PC-3 (cell line): ENCODE data around the gene CEP112. TPM values are rescaled to one million over a fixed set of nuclear protein-coding genes. Genes with fewer than 3 reads are reported as not detected.
"Not testable (repeated sequence)": the region's sequence is repeated elsewhere in the genome, so short reads cannot be mapped to it uniquely, and the experiment has no call there.

Experiments used
- ATAC-seq: fragments of 200-7000 bp; cut with Tn5 transposase; 2 replicates; pipeline ENCODE4 v1.9.1; 2020; ENCODE audit warnings: mild to moderate bottlenecking, moderate library complexity
- BruUV-seq: library from RNA; stranded (reverse); fragments of 400-500 nt; replicated peaks from 2 replicates; lab custom pipeline; 2021; lab: Mats Ljungman, UMichigan
- CTCF ChIA-PET: fragments of 300-600 bp; sonication (Branson Sonifier 250); formaldehyde crosslinking; loops from one replicate; lab custom pipeline; 2022; ENCODE audit warnings: antibody characterized with exemption; lab: Charles Lee
- POLR2A ChIA-PET: fragments of 300-600 bp; sonication (Branson Sonifier 250); formaldehyde crosslinking; loops from one replicate; lab custom pipeline; 2022; ENCODE audit warnings: antibody characterized with exemption; ENCODE audit not compliant: unreplicated experiment; lab: Charles Lee
- DNase-seq: peaks from one replicate; pipeline ENCODE4 v3.0.0-alpha.2; 2015
- H2AFZ ChIP-seq: fragments of 300-600 bp; sonication (generic); 2 replicates; pipeline ENCODE4 v1.6.0; 2016; ENCODE audit warnings: antibody characterized with exemption, low read length
- H3F3A ChIP-seq: fragments of 300-600 bp; sonication (generic); one replicate; pipeline ENCODE4 v1.6.0; 2017; ENCODE audit warnings: antibody characterized with exemption, low read length, control low read depth, mild to moderate bottlenecking; ENCODE audit not compliant: unreplicated experiment
- H3K27ac ChIP-seq: fragments of 300-600 bp; sonication (generic); 2 replicates; pipeline ENCODE4 v1.5.1; 2016; ENCODE audit warnings: mild to moderate bottlenecking, low read length
- H3K27me3 ChIP-seq: fragments of 300-600 bp; sonication (generic); 2 replicates; pipeline ENCODE4 v1.6.1; 2016; ENCODE audit warnings: low read length, mixed read lengths
- H3K36me3 ChIP-seq: fragments of 300-600 bp; sonication (generic); 2 replicates; pipeline ENCODE4 v1.6.1; 2016; ENCODE audit warnings: low read depth, mixed run types, low read length, mixed read lengths
- H3K4me1 ChIP-seq: fragments of 300-600 bp; sonication (generic); 2 replicates; pipeline ENCODE4 v1.5.1; 2016; ENCODE audit warnings: low read length; ENCODE audit not compliant: insufficient read depth
- H3K4me2 ChIP-seq: fragments of 300-600 bp; sonication (generic); 2 replicates; pipeline ENCODE4 v1.6.0; 2016; ENCODE audit warnings: low read length
- H3K4me3 ChIP-seq: fragments of 300-600 bp; sonication (generic); 2 replicates; pipeline ENCODE4 v1.5.1; 2016; ENCODE audit warnings: mild to moderate bottlenecking, low read length, mixed read lengths
- H3K79me2 ChIP-seq: fragments of 300-600 bp; sonication (generic); 2 replicates; pipeline ENCODE4 v1.6.1; 2017; ENCODE audit warnings: low read length, mixed read lengths
- H3K9ac ChIP-seq: fragments of 300-600 bp; sonication (generic); 2 replicates; pipeline ENCODE4 v1.6.0; 2016; ENCODE audit warnings: mild to moderate bottlenecking, low read length
- H3K9me2 ChIP-seq: fragments of 300-600 bp; sonication (generic); replicated peaks from 2 replicates; pipeline ENCODE4 v1.6.1; 2016; ENCODE audit warnings: mixed run types, low read length, mixed read lengths
- H3K9me3 ChIP-seq: fragments of 300-600 bp; sonication (generic); 2 replicates; pipeline ENCODE4 v1.6.1; 2016; ENCODE audit warnings: low read length, mixed read lengths
- H4K20me1 ChIP-seq: fragments of 300-600 bp; sonication (generic); 2 replicates; pipeline ENCODE4 v1.6.1; 2016; ENCODE audit warnings: low read length, mixed read lengths
- CTCF ChIP-seq: fragments of 300-600 bp; sonication (generic); conservative IDR thresholded peaks from 2 replicates; pipeline ENCODE4 v1.5.1; 2017; ENCODE audit warnings: antibody characterized with exemption, low read depth, mild to moderate bottlenecking, low read length
- EZH2 ChIP-seq: fragments of 300-600 bp; sonication (generic); IDR thresholded peaks from one replicate; pipeline ENCODE4 v1.6.1; 2017; ENCODE audit warnings: antibody characterized with exemption, mild to moderate bottlenecking, low read length; ENCODE audit not compliant: unreplicated experiment
- EZH2phosphoT487 ChIP-seq: fragments of 300-600 bp; sonication (generic); IDR thresholded peaks from 2 replicates; pipeline ENCODE4 v1.6.1; 2018; ENCODE audit warnings: mild to moderate bottlenecking, antibody characterized with exemption, low read length, borderline replicate concordance
- intact Hi-C: fragments of 100-400 bp; cut with micrococcal nuclease; formaldehyde crosslinking; loops from 2 replicates; pipeline ENCODE4 v1.9.0; 2023
- total RNA-seq: library from RNA; depleted of rRNA; stranded (reverse); fragments of >200 nt; gene quantifications from 2 replicates; pipeline ENCODE4 v1.2.3, GENCODE V29; 2014

Gene CEP112
- total RNA-seq, 1 experiment from 2014 or later = 6.5 TPM

GRCh38 chr17:65739034-65739433 is 452.9 kb downstream of the CEP112 start:
- Histone ChIP-seq H3K36me3 (no peaks in the 10 kb centered on the region), H2AFZ (no peak overlapping the region), H3K9me2 (no peaks in the 10 kb centered on the region), H3K4me3 (no peak overlapping the region), H3K4me1 (peaks cover 18% of the 10 kb centered on the region), H3K4me2 (no peak overlapping the region), H3K79me2 (no peaks in the 10 kb centered on the region), H3F3A (no peaks in the 10 kb centered on the region), H3K27ac (no peak overlapping the region), H3K9ac (no peak overlapping the region), H4K20me1 (no peaks in the 10 kb centered on the region), H3K9me3 (peaks cover 6% of the 10 kb centered on the region; the same call in 1 of the 2 replicates), H3K27me3 (no peaks in the 10 kb centered on the region)
- POLR2A ChIA-PET = no interaction called here
- no TSS peak for BruUV-seq
- ATAC-seq (no peak), DNase-seq (no peak)
- intact Hi-C loops = no loop called here
- CTCF ChIA-PET = no interaction called here
- no peak for TF ChIP-seq EZH2phosphoT487
- TF ChIP-seq CTCF = no peak
- TF ChIP-seq EZH2 = no peak

- ATAC-seq (no peak), DNase-seq (no peak)
- Histone ChIP-seq H3K79me2 (no peaks in the 10 kb centered on the region), H3K27me3 (no peaks in the 10 kb centered on the region), H3K27ac (no peak overlapping the region), H3K36me3 (no peaks in the 10 kb centered on the region), H3K4me3 (no peak overlapping the region), H3K9me3 (peaks cover 6% of the 10 kb centered on the region; the same call in 1 of the 2 replicates), H3K9me2 (no peaks in the 10 kb centered on the region), H3K9ac (no peak overlapping the region), H3K4me1 (peaks cover 7% of the 10 kb centered on the region), H2AFZ (no peak overlapping the region), H3F3A (no peaks in the 10 kb centered on the region), H4K20me1 (no peaks in the 10 kb centered on the region), H3K4me2 (no peak overlapping the region)
- intact Hi-C loops = no loop called here
- CTCF ChIA-PET = no interaction called here
- BruUV-seq = no TSS peak
- POLR2A ChIA-PET = no interaction called here
- TF ChIP-seq CTCF (no peak), EZH2 (no peak), EZH2phosphoT487 (no peak)
Observed at GRCh38 chr17:65737451-65737850, 454.5 kb downstream of the CEP112 start.

GRCh38 chr17:65733314-65733713 is 458.6 kb downstream of the CEP112 start:
- CTCF ChIA-PET = no interaction called here
- Histone ChIP-seq H3K9ac (no peak overlapping the region), H2AFZ (no peak overlapping the region), H4K20me1 (no peaks in the 10 kb centered on the region), H3K27me3 (no peaks in the 10 kb centered on the region), H3K27ac (no peak overlapping the region), H3K79me2 (no peaks in the 10 kb centered on the region), H3K4me2 (no peak overlapping the region), H3K36me3 (no peaks in the 10 kb centered on the region), H3F3A (no peaks in the 10 kb centered on the region), H3K4me1 (no peaks in the 10 kb centered on the region), H3K9me2 (no peaks in the 10 kb centered on the region), H3K9me3 (no peaks in the 10 kb centered on the region), H3K4me3 (no peak overlapping the region)
- BruUV-seq = no TSS peak
- ATAC-seq (no peak), DNase-seq (no peak)
- POLR2A ChIA-PET = no interaction called here
- intact Hi-C loops = no loop called here
- TF ChIP-seq CTCF (no peak), EZH2 (no peak), EZH2phosphoT487 (no peak)

GRCh38 chr17:65732667-65733066 is 459.3 kb downstream of the CEP112 start:
- BruUV-seq, H3K27ac ChIP-seq, H4K20me1 ChIP-seq, ATAC-seq, intact Hi-C loops, H3K9me2 ChIP-seq, DNase-seq, H2AFZ ChIP-seq, POLR2A ChIA-PET, H3F3A ChIP-seq, H3K4me1 ChIP-seq, CTCF ChIA-PET, H3K27me3 ChIP-seq, H3K36me3 ChIP-seq, H3K9me3 ChIP-seq, H3K79me2 ChIP-seq, H3K9ac ChIP-seq, H3K4me3 ChIP-seq, H3K4me2 ChIP-seq: not testable (repeated sequence)
